Measurements from ENCODE around the gene RACK1. TPM values are rescaled to one million over a fixed set of nuclear protein-coding genes. Genes with fewer than 3 reads are reported as not detected.
A peak's percentile ranks its signal among the peaks of the same experiment; 100 is the strongest.

The RACK1 gene
- total and polyA plus RNA-seq, 2 of the 13 experiments (the other 11 are each of a cell fraction or from before 2014, with no cell fraction given) = 2,514 to 6,141 TPM

- TF ChIP-seq ARNT2 (CRISPR knock-in tag; IDR thresholded peaks at IDR 0.05; ENCODE audit: low read depth) (no peak), ZNF772 (CRISPR knock-in tag; IDR thresholded peaks at IDR 0.05) (no peak), AKAP8 (CRISPR knock-in tag; IDR thresholded peaks at IDR 0.05) (0 out of 2 replicates have a peak, but pooled peaks have one; percentile 32), ZNF407 (CRISPR knock-in tag; IDR thresholded peaks at IDR 0.05; ENCODE audit: not compliant biosample characterization) (no peak), ZHX1 (CRISPR knock-in tag; IDR thresholded peaks at IDR 0.05; ENCODE audit: low read depth) (no peak), GTF3A (CRISPR knock-in tag; conservative IDR thresholded peaks at IDR 0.05) (no peak), ZBTB7B (CRISPR knock-in tag; IDR thresholded peaks at IDR 0.05) (0 out of 2 replicates have a peak, but pooled peaks have one; percentile 4), NFAT5 (CRISPR knock-in tag; IDR thresholded peaks at IDR 0.05) (no peak), ELF3 (CRISPR knock-in tag; IDR thresholded peaks at IDR 0.05) (no peak)
Measured at GRCh38 chr5:181221105-181221791, 22.5 kb downstream of the RACK1 start (continued).

Data from HepG2 (cell line).